DMS153 (cell line): Measurements from ENCODE around the gene INPP5D.

ENCODE experiments used
- DNase-seq: peaks from one replicate; lab custom pipeline; 2025; lab: John Stamatoyannopoulos, UW

The INPP5D gene

DNA sequence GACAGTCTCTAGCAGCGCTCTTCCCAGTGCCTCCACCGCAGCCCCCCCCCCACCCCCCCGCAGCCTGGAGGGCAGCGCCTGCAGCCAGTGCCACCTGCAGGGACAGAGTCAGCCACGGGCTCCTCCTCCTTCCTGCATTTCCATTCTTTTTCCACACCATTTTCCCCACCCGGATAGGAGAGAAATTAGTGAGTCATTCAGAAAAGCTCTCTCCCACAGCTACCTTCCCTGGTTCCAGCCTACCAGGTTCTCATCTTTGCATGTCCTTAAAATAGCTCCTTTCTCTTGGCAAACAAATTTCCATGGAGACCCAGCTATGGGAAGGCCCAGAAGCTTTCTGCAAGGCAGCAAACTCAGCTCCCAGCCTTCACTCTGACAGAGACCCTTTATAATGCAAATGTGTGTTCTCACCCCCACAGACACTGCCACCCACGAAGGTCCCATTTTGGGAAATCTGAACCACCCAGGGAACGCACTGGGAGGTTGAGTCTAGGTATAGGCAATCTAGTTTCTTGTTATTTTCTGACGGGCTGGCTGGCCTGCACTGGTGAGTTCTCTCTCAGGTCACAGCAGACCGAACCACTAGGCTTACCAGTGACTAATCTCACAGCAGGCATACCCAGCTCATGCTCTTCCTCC, 149.5 kb downstream of the INPP5D start:
- no peak for DNase-seq

DNA sequence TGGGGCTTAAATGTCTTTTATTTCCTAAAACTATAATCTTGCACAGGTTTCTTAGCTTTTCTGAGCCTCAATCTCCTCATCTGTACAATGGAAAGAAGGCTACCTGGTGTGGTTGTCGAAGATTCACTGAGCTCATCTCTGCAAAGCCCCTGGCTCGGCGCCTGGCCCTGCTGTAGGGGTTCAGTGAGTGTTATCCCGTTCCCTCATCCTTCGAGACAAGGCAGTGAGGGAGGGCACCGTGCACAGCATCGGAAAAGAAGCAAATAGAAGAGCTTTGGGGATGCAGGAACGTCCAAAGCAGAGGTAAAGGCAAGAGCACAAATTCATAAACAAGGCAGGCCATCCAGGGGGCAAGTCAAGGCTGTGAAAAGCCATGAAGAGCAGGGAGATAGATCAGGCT, 150.1 kb downstream of the INPP5D start:
- no peak for DNase-seq

DNA sequence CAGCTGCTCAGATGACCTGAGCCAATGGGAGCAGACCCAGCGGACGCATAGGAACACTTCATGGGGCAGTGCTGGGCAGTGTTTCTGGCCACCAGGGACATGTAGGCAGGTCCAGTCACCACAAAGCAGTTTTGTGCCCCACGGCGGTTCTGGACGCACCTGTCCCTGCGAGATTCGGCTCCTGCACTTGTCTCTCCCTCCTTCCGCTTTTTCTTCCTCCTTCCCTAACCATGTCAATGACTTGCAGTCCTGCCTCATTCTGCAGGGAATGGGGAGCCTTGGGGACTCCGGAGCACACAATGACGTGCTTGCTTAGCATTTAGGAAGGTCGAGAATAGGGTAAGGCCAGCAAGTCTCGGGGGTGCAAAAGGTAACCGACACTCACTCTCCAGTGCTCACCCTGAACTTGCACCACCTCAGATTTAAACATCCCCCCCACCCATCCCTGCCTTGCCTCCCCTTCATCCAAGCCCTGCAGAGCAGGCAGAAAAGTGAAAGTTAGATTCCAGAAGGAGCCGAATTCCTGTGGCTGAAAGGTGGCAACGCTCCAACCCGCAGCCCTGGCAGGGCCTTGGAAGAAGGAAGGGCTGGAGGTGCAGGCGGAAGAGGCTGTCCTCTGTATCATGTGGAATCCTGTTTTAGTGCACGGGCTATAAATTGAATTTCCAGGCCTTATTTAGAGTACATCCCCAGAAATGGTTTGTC, 150.9 kb downstream of the INPP5D start:
- DNase-seq, result no peak

DNA sequence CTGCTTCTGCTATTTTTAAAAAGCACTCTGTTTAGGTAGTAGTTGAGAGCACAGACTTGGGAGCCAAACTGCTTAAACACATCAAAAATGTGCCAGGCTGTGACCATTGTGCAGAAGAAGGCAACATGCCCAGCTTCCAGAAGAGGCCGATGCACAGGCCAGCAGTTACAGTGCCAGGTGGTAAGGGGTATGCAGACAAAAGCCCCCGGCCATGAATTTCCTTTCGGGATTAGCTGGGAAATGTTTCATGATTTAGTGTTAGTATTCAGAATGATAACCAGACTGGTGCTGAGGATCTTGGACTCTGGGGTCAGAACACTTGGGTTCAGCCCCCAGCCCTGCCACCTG, 151.4 kb downstream of the INPP5D start:
- no peak for DNase-seq

DNA sequence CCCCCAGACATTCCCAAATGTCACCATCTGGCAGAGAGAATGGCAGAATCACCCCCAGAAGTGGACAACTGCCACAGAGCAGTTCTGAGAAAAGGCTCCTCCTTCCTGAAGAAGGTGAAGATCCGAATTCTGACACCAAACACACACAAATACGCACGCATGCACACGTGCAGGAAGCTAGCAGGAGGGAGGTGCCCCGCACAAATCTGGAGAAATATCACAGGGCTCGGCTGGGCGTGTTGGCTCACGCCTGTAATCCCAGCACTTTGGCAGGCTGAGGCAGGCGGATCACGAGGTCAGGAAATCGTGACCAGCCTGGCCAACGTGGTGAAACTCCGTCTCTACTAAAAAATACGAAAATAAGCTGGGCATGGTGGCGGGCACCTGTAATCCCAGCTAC, 152.9 kb downstream of the INPP5D start:
- no peak for DNase-seq

DNA sequence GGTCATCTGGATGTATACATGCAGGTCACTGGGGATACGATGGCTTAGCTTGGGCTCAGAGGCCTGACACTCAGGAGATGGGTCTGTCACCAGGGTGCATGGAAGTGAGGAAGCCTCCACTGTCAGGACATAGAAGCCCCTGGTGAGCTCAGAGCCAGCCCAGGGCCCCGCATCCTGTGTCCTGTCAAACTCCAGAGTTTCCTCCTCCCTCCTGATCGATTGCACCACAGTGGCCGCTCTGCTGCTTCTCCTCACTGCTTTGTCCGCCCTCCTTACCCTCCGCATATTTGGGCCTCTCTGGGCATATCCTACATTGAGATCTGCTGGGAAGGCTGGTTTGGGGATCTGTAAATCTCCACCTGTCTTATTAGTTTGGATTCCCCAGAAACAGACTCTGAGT, 153.8 kb downstream of the INPP5D start:
- no peak for DNase-seq

DNA sequence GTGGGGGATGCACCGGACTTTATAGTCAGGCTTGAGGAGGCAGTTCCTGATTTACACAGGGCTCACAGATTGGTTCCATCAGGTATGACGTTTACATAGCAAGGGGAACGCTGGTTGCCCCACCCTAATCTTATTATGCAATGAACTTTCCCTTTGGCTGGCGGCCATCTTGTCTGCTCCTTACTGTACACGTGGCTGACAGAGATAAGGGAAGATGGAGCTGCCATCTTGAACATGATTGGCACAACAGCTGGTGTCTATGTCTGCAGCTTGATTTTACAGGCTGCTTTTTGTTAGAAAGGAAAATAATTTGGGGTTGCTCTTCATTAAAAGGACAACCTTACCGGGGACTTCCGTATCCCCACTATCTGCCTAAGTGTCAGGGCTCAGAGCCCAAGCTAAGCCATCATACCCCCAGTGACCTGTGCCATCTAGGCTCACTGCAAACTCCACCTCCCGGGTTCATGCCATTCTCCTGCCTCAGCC, 157.8 kb downstream of the INPP5D start:
- no peak for DNase-seq

DNA sequence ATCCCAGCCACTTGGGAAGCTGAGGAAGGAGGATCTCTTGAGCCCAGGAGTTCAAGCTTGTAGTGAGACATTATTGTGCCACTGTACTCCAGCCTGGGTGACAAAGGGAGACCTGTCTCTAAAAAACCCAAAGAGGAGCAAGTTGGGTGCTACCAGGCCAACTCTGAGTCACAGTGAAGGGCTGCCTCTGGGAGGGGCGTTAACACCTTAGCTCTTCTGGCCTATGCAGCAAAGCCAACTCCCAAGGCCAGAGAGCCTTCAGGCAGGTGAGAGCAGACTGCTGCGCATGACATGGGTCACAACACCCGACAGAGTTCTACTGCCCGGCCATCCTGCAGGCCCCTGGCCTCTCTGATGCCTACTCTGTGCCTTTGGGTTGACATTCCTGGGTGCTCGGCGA, 158.7 kb downstream of the INPP5D start:
- no peak for DNase-seq

DNA sequence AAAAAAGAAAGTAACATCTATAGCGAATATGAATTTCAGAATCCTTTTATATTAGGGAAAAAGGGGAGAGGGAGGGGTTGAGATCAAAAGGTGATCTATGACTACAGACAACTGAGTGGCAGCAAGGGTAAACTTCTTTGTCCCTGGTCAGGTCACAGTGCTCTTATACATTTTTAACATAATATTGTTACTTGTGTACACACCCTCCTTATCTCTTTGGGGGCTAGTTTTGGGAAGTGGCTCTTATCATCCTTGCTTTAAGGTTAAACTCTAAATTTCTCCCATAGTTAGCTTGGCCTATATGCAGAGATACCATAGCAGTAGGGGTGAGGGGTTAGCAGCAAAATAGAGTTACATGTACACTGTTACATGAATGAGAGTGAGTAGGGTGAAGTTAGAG, 159.7 kb downstream of the INPP5D start:
- no peak for DNase-seq

DNA sequence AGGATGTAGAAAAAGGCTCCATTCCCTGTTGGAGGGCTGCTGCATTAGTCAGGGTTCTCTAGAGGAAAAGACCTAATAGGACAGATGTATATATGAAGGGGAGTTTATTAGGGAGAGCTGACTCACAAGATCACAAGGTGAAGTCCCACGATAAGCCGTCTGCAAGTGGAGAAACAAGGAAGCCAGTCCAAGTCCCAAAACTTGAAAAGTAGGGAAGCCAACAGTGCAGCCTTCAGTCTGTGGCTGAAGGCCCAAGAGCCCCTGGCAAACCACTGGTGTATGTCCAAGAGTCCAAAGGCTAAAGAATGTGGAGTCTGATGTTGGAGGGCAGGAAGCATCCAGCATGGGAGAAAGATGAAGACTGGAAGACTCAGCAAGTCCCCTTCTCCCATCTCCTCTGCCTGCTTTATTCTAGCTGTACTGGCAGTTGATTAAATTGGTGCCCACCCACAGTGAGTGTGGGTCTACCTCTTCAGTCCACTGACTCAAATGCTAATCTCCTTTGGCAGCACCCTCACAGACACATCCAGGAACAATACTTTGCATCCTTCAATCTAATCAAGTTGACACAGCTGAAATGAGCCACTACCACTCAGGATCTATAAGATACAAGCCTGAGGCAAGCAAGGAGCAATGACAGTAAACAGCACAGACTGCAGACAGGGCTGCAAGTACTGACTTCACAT, 161.4 kb downstream of the INPP5D start:
- no peak for DNase-seq

DNA sequence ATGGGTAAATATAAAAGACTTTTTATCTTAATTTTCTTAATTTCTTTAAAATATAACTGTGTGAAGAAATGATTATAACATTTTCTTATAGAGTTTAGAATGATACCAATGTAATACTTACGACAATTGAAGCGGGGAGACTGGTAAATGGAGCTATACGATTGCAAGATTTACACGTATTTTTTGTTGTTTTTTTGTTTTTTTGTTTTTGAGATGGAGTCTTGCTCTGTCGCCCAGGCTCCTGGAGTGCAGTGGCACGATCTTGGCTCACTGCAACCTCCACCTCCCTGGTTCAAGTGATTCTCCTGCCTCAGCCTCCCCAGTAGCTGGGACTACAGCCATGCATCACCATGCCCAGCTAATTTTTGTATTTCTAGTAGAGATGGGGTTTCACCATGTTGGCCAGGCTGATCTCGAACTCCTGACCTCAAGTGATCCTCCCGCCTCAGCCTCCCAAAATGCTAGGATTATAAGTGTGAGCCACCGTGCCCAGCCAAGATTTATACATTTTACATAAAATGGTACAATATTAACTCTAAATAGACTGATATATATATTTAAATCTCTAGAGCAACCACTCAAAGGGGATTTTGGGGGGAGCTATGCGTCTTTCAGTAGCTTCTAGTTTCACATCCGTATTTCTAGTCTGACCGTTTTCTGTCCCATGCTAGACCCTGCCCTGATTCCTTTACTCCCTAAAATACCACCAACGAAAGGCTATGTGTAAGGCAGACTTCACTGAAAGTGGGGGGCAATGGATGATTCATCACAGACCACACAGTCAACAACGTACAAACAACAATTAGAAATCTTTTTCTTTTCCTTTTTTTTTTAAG, 163.1 kb downstream of the INPP5D start:
- no peak for DNase-seq

DNA sequence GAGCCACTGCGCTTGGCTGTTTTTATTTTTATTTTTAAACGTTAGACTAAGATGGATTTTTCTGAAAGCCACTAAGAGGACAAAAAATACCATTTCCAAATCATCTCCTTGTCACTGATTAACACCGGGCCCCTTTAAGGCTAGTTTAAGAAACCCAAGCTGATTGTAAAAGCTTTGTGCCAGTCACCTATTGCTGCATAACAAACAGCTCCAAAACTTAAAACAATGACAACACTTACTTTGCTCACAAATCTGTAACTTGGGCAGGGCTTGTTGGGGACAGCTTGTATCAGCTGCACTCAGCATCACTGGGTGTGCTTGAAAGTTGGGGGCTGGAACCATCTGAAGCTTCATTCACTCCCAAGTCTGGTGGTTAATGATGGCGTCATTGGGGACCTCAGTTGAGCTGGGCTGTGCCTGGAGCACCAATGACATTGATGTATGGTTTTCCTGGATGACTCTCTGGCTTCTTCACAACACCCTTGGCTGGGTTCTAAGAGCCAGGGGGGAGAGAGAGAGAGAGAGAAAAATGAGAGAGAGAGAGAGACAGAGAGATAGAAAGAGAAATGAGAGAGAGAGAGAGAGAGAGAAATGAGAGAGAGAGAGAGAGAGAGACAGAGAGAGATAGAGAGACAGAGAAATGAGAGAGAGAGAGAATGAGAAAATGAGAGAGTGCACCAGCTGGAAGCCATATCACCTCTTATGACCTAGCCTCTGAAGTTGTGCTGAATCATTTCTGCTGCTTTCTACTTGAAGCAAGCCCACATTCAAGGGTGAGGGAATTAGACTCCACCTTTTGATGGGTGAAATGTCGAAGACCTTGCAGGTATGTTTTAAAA, 165.3 kb downstream of the INPP5D start:
- no peak for DNase-seq

DNA sequence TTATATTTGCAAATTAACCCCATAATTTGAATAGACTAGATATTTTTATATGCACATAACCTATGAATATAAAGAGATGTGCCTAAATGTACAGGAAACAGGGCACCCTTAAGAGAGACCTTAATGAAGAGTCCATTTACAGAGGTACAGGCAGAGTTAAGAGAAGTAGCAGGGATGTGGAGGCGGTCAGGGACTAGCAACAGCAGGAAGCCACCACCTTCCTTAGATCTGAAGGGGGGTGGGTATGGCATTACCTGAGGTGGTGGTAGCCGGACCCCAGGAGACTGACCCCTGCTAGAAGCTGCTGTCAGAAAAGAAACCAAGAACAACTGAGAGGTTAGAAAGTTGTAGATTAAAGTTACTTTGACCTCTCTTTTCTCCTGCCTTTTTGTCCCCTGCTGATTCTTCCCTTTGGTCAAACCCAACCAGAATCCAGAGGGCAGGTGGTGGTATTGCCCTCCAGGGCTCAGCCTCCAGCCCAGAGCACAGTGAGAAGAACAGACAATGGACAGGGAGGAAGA, 166.4 kb downstream of the INPP5D start:
- no peak for DNase-seq

DNA sequence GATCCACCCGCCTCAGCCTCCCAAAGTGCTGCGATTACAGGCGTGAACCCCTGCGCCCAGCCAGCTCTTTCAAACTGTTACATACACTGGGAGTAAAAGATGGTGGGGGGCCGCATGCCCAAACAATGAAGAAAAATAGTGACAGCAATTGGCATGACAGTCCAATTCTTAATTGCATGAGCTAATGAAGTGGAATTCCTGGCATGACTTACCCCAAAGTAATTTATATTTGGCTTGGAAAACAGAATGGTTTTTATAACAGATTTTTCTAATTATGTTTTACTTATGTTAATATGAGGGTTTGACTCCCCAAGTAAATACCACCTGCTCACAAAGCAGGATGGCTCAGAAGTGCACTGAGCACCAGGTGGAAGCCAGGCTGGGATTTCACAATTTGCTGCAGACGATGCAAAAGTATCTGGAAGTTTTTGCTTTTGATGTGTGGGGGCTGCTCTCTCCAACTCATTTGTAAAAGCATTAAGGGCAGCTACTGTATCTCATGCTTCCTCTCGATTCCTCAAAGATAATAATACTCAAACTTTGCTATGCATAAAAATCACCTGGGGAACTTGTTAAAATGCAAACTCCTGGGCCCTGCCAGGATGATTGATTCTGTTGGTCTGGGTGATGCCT, 167.3 kb downstream of the INPP5D start:
- DNase-seq, result no peak

DNA sequence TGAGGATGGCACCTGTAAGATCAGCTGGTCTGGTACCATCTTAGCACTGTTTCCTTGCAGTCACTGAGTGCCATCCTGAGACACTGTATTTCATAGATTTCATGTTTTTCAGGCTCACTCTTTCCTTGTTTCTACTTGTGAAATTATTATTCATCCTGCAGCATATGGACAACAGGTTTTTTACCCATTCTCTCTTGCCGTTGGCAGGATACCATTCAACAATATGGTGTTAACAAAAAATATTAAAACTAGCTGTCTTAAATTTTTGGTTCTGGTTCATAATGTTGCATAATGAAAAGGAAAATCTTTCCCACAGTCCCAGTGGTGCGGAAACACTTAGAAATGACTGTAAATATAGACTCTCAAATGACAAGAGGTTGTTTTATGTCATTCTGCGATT, 168.2 kb downstream of the INPP5D start:
- DNase-seq, result no peak

DNA sequence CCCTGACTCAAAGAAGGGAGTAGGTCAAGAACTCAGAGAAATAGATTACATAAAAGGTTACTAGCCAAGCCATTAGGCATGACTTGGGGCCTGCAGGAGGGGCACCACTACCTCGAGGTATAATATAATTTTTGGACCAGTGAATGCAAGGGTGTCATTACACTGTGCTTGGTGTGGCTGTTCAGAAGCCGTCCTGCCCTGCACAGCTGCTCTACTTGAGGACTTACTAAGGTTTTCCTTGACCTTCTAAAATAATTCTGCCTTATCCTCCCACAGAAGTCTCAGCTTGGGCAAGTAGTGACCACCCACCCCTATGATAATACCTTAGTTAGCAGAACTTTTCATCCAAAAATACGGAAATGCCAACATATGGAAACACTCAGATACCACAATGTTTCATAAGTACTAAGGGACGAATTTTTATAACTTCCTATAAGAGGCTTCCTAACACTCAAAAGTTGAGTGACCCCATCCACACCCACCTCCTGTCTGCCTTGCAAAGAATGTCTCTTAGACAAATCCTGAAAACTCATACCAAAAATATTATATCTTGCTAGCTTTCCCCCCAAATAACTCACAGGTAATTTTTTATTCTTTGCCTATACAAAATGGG, 173.6 kb downstream of the INPP5D start:
- DNase-seq, result no peak

DNA sequence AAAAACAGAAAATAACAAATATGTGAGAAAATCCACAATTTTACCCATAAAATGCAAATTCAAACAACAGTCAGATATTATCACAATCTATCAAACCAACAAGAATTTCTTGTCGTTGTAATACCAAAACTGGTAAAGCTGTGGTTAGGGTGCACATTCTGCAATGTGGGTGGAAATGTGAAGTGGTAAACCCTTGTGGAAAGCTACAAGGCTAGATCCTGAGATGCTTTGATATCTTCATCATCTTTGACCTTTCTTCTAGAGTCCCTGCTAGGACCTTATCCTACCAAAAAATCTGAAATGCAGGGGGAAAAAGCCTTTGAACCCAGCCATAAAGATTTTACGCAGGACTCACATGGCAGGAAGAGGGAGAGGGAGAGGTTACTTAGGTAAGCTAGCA, 174.1 kb downstream of the INPP5D start:
- DNase-seq, result no peak

DNA sequence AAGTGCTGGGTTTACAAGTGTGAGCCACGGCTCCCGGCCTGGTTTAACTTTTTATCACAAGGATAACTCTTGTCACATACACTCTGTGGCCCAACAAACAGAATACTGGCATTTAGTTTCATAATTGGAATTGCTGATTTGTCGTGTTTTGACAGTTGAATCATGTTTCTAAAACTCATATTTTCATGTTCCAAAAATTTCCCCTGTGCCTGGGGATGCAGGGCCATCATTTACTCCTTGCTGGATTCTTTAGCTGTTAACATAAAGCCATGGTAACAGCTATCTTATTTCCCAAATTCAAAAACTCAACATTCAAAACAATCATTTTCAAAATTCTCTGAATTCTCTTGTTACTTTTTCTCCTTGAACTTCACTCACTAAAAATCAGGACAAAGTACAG, 174.9 kb downstream of the INPP5D start:
- DNase-seq, result no peak

DNA sequence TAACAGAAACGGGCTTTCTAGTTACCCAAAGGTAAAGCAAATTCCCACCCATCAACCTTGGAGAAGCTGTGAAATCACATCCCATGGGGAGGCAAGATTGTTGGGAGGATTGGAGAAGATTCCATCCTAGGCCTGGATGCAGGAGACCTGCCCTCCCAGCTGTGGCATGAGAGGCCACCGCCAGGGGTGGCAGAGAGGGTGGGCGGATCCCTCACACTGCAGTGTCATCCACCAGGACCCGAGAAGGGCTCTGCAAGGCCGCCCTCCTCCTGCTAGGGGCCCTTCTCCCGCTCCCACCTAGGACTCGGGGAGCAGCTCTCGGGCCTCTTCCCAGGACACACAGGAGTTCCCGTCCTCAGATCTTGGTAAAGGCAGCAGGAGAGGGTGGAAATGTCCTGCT, 175.8 kb downstream of the INPP5D start:
- no peak for DNase-seq

DNA sequence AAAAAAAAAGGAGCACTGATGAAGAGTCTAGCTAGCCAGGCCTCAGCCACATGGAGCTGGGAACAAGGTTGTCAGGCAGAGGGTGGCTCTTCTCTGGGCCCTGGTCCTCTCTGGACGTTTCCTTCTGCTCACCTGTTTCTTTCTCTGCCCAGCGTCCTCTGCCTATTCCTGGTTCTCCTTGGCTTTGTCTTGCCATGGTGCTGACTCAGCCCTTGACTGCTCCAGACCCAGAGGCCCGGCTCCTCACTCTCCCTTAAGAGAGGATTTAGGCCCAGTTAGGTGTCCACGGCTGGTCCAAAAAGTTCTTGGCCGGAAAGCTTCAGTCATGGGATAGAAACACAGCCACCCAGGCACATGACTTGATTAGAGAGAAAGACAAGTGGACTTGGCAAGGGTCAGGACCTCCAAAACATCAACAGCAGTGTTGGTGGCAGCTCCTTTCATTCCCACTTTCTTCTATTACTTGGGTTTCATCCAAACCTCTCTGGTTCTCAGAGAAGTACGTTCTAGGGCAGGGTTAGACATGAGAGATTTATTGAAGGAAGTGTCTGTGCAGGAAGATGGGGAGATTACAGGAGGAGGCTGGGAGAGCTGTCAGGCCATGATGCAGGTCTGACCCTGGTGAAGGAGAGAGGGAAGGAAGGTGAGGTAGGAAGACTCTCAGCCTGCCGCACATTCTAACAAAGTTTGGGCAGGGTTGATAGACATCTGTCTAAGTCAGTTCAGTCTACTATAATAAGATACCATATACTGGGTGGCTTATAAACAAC, 176.9 kb downstream of the INPP5D start:
- DNase-seq, result no peak
